Measurements from ENCODE around the gene CALD1. TPM values are rescaled to one million over a fixed set of nuclear protein-coding genes. Genes with fewer than 3 reads are reported as not detected.

Gene CALD1
- total RNA-seq, 1 experiment from 2014 or later = 22.1 TPM

DNA sequence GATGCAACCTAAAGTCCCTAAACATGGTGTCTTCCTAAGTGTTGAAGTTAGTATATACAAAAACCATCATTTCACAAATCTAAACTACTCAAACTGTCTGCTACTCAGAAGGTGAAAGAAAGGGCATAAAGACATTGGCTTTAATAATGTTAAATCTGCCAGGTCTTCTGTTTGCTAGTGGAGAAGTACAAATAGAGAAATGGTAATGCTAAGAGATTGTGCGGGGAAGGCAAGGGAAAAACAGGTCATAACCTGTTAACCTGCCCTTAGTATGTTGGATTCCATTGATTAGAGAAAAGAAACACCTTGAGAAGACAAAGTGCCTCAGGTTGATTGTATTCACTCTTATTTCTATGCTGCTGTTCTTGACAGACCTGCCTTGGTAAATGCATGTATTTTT is 80.3 kb downstream of the CALD1 start:
- intact Hi-C loops (cut with micrococcal nuclease) = no loop called here
- Histone ChIP-seq H3K4me3 (ENCODE audit: low read length) (no peak overlapping the region), H3K4me2 (ENCODE audit: low read length) (no peak overlapping the region), H2AFZ (ENCODE audit: low read length) (no peak overlapping the region), H3K36me3 (ENCODE audit: low read depth, low read length) (no peaks in the 10 kb centered on the region), H4K20me1 (ENCODE audit: low read length) (no peaks in the 10 kb centered on the region), H3F3A (ENCODE audit: low read length, unreplicated experiment) (no peaks in the 10 kb centered on the region), H3K4me1 (ENCODE audit: insufficient read depth, low read length) (no peaks in the 10 kb centered on the region), H3K9ac (ENCODE audit: low read length) (no peak overlapping the region), H3K9me3 (ENCODE audit: low read length) (no peaks in the 10 kb centered on the region), H3K27me3 (ENCODE audit: low read length) (no peaks in the 10 kb centered on the region), H3K79me2 (ENCODE audit: low read length) (no peaks in the 10 kb centered on the region), H3K9me2 (replicated peaks; ENCODE audit: low read length) (no peaks in the 10 kb centered on the region), H3K27ac (ENCODE audit: low read length) (no peak overlapping the region)
- BruUV-seq (replicated peaks) = no TSS peak
- ChIA-PET CTCF (no interaction called here), POLR2A (ENCODE audit: unreplicated experiment) (no interaction called here)
- no peak for TF ChIP-seq EZH2phosphoT487 (IDR thresholded peaks at IDR 0.05; ENCODE audit: borderline replicate concordance, low read length)
- TF ChIP-seq, protein P1, sequence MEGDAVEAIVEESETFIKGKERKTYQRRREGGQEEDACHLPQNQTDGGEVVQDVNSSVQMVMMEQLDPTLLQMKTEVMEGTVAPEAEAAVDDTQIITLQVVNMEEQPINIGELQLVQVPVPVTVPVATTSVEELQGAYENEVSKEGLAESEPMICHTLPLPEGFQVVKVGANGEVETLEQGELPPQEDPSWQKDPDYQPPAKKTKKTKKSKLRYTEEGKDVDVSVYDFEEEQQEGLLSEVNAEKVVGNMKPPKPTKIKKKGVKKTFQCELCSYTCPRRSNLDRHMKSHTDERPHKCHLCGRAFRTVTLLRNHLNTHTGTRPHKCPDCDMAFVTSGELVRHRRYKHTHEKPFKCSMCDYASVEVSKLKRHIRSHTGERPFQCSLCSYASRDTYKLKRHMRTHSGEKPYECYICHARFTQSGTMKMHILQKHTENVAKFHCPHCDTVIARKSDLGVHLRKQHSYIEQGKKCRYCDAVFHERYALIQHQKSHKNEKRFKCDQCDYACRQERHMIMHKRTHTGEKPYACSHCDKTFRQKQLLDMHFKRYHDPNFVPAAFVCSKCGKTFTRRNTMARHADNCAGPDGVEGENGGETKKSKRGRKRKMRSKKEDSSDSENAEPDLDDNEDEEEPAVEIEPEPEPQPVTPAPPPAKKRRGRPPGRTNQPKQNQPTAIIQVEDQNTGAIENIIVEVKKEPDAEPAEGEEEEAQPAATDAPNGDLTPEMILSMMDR (conservative IDR thresholded peaks at IDR 0.05; ENCODE audit: low read depth, low read length) = no peak
- no peak for TF ChIP-seq EZH2 (IDR thresholded peaks at IDR 0.05; ENCODE audit: low read length, unreplicated experiment)
- DNase-seq (no peak), ATAC-seq (no peak)

- intact Hi-C loops (cut with micrococcal nuclease) = no loop called here
- POLR2A ChIA-PET (ENCODE audit: unreplicated experiment) = no interaction called here
Observed at GRCh38 chr7:134865001-134865845, 85.8 kb downstream of the CALD1 start.

More at GRCh38 chr7:134865001-134865845, 85.8 kb downstream of the CALD1 start:
- Histone ChIP-seq H3K4me2 (ENCODE audit: low read length) (no peak overlapping the region), H3K27ac (ENCODE audit: low read length) (no peak overlapping the region), H2AFZ (ENCODE audit: low read length) (no peak overlapping the region), H3K4me3 (ENCODE audit: low read length) (no peak overlapping the region), H3F3A (ENCODE audit: low read length, unreplicated experiment) (no peaks in the 10 kb centered on the region), H3K36me3 (ENCODE audit: low read depth, low read length) (no peaks in the 10 kb centered on the region), H3K9me3 (ENCODE audit: low read length) (no peaks in the 10 kb centered on the region), H3K27me3 (ENCODE audit: low read length) (no peaks in the 10 kb centered on the region), H3K9me2 (replicated peaks; ENCODE audit: low read length) (no peaks in the 10 kb centered on the region), H3K9ac (ENCODE audit: low read length) (no peak overlapping the region), H3K79me2 (ENCODE audit: low read length) (no peaks in the 10 kb centered on the region), H3K4me1 (ENCODE audit: insufficient read depth, low read length) (no peaks in the 10 kb centered on the region), H4K20me1 (ENCODE audit: low read length) (no peaks in the 10 kb centered on the region)
- TF ChIP-seq EZH2 (IDR thresholded peaks at IDR 0.05; ENCODE audit: low read length, unreplicated experiment) = no peak
- TF ChIP-seq, protein P1 (conservative IDR thresholded peaks at IDR 0.05; ENCODE audit: low read depth, low read length) = no peak
- TF ChIP-seq EZH2phosphoT487 (IDR thresholded peaks at IDR 0.05; ENCODE audit: borderline replicate concordance, low read length) = no peak
- CTCF ChIA-PET = no interaction called here
- DNase-seq (no peak), ATAC-seq (no peak)
- no TSS peak for BruUV-seq (replicated peaks)

All from PC-3 (cell line).